Glutamatergic neuron (in vitro differentiated cells): ENCODE data around the gene TBX15. TPM values are rescaled to one million over a fixed set of nuclear protein-coding genes. Genes with fewer than 3 reads are reported as not detected.

Experiments
- DNase-seq: peaks from one replicate; pipeline ENCODE4 v3.0.0; 2022
- H3K27ac Mint-ChIP-seq: one replicate; pipeline ENCODE4 v1.8.0; 2020; ENCODE audit warnings: mild to moderate bottlenecking, mixed read lengths, inconsistent platforms; ENCODE audit not compliant: unreplicated experiment
- H3K27me3 Mint-ChIP-seq: one replicate; pipeline ENCODE4 v1.8.0; 2020; ENCODE audit warnings: mild to moderate bottlenecking, moderate library complexity, mixed read lengths, inconsistent platforms; ENCODE audit not compliant: unreplicated experiment
- H3K36me3 Mint-ChIP-seq: one replicate; pipeline ENCODE4 v1.8.0; 2020; ENCODE audit warnings: mild to moderate bottlenecking, mixed read lengths, inconsistent platforms; ENCODE audit not compliant: unreplicated experiment
- H3K4me1 Mint-ChIP-seq: one replicate; pipeline ENCODE4 v1.8.0; 2020; ENCODE audit warnings: mild to moderate bottlenecking, low read depth, mixed read lengths, inconsistent platforms; ENCODE audit not compliant: unreplicated experiment
- H3K4me3 Mint-ChIP-seq: one replicate; pipeline ENCODE4 v1.8.0; 2020; ENCODE audit warnings: mild to moderate bottlenecking, mixed read lengths, inconsistent platforms; ENCODE audit not compliant: unreplicated experiment
- H3K9me3 Mint-ChIP-seq: one replicate; pipeline ENCODE4 v1.8.0; 2020; ENCODE audit warnings: mild to moderate bottlenecking, moderate library complexity, mixed read lengths, inconsistent platforms; ENCODE audit not compliant: unreplicated experiment
- total RNA-seq: library from RNA; stranded (reverse); fragmentation: NEBNext Ultra II Directional; extraction: Animal tissue kit (Norgen Biotek cat#: 25700); gene quantifications from one replicate; pipeline ENCODE4 v1.2.1, GENCODE V29; 2021; ENCODE audit not compliant: unreplicated experiment
- TF ChIP-seq, protein P1 (sequence below): fragments of 200-600 bp; sonication (generic); IDR thresholded peaks from one replicate; pipeline ENCODE4 v1.5.0; 2021; ENCODE audit not compliant: partially characterized antibody, unreplicated experiment

TBX15 gene
- total RNA-seq, 1 donor from 2014 or later: 0.69 TPM

DNA sequence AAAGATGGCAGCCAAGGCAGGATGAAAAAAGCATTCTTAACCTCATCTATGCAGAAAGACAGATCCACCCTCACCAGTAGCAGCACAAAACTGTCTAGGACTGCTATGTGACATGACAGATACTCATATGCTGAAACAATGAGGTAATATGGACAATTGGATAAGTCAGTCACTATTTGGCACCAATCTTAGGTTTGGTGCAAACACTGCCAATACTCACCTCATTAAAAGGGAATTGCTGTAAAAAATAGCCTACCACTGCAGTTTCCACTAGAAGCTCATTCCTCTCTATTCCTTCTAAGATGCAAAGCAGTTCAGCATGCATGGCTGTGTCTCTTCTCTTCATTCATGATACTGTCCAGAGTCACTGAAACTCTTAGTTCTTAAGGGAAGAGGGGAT lies 91.7 kb downstream of the TBX15 start:
- Mint-ChIP-seq H3K36me3 (no peaks in the 10 kb centered on the region), H3K4me1 (no peaks in the 10 kb centered on the region), H3K9me3 (no peaks in the 10 kb centered on the region), H3K4me3 (no peak overlapping the region), H3K27ac (no peak overlapping the region), H3K27me3 (peaks cover 1% of the 10 kb centered on the region)
- no peak for DNase-seq
- TF ChIP-seq, protein P1, sequence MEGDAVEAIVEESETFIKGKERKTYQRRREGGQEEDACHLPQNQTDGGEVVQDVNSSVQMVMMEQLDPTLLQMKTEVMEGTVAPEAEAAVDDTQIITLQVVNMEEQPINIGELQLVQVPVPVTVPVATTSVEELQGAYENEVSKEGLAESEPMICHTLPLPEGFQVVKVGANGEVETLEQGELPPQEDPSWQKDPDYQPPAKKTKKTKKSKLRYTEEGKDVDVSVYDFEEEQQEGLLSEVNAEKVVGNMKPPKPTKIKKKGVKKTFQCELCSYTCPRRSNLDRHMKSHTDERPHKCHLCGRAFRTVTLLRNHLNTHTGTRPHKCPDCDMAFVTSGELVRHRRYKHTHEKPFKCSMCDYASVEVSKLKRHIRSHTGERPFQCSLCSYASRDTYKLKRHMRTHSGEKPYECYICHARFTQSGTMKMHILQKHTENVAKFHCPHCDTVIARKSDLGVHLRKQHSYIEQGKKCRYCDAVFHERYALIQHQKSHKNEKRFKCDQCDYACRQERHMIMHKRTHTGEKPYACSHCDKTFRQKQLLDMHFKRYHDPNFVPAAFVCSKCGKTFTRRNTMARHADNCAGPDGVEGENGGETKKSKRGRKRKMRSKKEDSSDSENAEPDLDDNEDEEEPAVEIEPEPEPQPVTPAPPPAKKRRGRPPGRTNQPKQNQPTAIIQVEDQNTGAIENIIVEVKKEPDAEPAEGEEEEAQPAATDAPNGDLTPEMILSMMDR: no peak

DNA sequence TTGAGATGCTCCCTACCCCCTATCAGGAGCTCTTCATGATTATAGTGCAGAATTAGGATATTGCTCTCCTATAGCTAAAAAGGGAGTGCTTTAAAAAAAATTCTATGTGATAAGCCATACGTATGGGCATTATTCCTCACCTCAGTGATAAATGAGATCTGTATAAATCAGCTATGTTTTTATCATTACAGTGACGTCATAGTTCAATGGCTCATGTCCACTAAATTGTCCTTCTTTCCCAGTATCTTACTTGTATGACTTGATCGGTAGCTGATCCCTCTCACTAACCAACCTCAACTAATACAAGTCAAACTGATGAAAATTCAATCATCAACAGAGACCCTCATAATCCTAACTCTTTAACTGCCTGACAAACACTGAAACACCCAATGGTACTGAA lies 93.3 kb downstream of the TBX15 start:
- H3K4me3 Mint-ChIP-seq: no peak overlapping the region
- H3K27me3 Mint-ChIP-seq: no peaks in the 10 kb centered on the region
- H3K36me3 Mint-ChIP-seq: no peaks in the 10 kb centered on the region
- DNase-seq: no peak
- TF ChIP-seq, protein P1: no peak
- H3K9me3 Mint-ChIP-seq: no peaks in the 10 kb centered on the region
- no peaks in the 10 kb centered on the region for H3K4me1 Mint-ChIP-seq
- no peak overlapping the region for H3K27ac Mint-ChIP-seq

DNA sequence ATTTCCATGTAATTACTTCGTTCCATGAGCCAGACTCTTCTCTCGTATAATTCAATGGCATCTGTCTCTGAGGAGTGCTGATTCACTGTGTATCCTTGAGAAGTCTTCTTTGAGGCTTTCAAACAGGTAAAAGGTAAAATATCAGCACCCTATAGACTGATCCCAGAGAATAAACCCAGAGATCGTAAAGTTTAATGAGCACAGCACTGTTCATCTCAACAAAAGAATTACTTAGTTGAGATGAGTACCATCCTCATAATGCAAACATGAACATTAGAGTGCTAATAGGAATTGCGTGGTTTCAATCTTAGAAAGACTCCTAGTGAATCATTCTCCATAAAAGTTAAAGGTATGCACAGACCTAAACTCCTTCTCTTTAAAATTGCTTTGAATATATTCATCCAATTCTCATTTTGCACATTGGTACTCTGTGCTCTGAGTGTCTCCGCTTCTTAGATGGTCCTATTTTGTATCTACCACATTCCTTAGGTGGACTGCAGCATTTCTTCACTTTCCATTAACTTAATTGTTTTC lies 97.2 kb downstream of the TBX15 start:
- H3K36me3 Mint-ChIP-seq: no peaks in the 10 kb centered on the region
- no peaks in the 10 kb centered on the region for H3K9me3 Mint-ChIP-seq
- TF ChIP-seq, protein P1: no peak
- no peaks in the 10 kb centered on the region for H3K27me3 Mint-ChIP-seq
- no peak overlapping the region for H3K4me3 Mint-ChIP-seq
- no peak for DNase-seq
- no peaks in the 10 kb centered on the region for H3K4me1 Mint-ChIP-seq
- no peak overlapping the region for H3K27ac Mint-ChIP-seq

DNA sequence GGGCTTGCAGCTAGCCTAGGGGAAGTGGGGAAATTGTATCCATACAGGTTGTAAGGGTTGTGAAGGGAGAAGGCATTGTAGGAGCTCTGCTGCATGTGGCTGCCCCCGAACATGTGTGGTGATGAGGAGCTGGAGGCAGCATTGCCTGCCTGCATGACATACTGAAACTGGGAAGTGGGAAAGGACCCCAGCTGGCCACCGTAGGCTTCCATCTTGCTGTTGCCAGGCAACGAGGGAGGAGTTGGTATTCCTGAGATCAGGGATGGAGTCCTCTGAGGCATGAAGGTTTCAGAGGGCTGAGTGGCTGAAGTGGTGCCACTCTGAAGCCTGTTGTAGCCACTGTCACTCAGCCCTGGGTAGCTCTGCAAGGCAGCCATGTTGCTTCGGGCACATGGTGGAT lies 103.2 kb downstream of the TBX15 start:
- H3K4me1 Mint-ChIP-seq: no peaks in the 10 kb centered on the region
- H3K27ac Mint-ChIP-seq: no peak overlapping the region
- H3K9me3 Mint-ChIP-seq: no peaks in the 10 kb centered on the region
- no peaks in the 10 kb centered on the region for H3K36me3 Mint-ChIP-seq
- TF ChIP-seq, protein P1: no peak
- peaks cover 2% of the 10 kb centered on the region for H3K27me3 Mint-ChIP-seq
- no peak overlapping the region for H3K4me3 Mint-ChIP-seq
- no peak for DNase-seq

DNA sequence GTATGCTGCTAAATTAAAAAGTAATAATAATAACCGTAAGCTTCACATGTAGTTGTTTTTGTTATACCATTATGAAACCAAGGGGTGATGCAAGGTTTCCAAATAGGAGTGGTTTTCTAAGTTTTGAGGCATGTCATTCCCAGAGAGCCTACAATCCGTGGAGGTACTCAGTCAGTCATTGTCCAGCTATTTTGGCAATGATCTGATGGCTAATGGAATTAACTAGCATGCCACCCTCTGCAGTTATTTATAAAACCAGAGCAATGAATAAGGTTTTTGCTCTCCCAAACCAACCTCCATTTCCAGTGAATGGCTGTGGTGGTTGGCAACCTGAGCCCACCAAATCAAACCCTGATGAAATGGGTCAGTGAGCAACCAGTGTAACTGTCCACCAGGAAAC lies 106.4 kb downstream of the TBX15 start:
- H3K36me3 Mint-ChIP-seq: no peaks in the 10 kb centered on the region
- H3K4me3 Mint-ChIP-seq: no peak overlapping the region
- peaks cover 2% of the 10 kb centered on the region for H3K27me3 Mint-ChIP-seq
- no peak for DNase-seq
- no peaks in the 10 kb centered on the region for H3K4me1 Mint-ChIP-seq
- no peak overlapping the region for H3K27ac Mint-ChIP-seq
- no peaks in the 10 kb centered on the region for H3K9me3 Mint-ChIP-seq
- TF ChIP-seq, protein P1: no peak
